Activated CD4-positive, alpha-beta memory T cell treated with anti-CD3 and anti-CD28 coated beads, Interleukin-2, amount 10 ng/mL, durations not matched to agents 7 days and 5 days (primary cell): ENCODE measurements around the gene PYGB. TPM values are rescaled to one million over a fixed set of nuclear protein-coding genes. Genes with fewer than 3 reads are reported as not detected.
A peak's percentile ranks its signal among the peaks of the same experiment; 100 is the strongest.

Source experiments
- CTCF ChIA-PET: fragments of 350-600 bp; sonication (Branson Sonifier 250); formaldehyde crosslinking; loops from one replicate; lab custom pipeline; 2021; ENCODE audit warnings: antibody characterized with exemption, inconsistent platforms; lab: Charles Lee
- POLR2A ChIA-PET: fragments of 350-600 bp; sonication (Branson Sonifier 250); formaldehyde crosslinking; loops from one replicate; lab custom pipeline; 2021; ENCODE audit warnings: antibody characterized with exemption; lab: Charles Lee
- DNase-seq: peaks from one replicate; pipeline ENCODE4 v3.0.0-alpha.2; 2020
- H3K27ac Mint-ChIP-seq: one replicate; pipeline ENCODE4 v1.8.0; 2021; ENCODE audit warnings: mild to moderate bottlenecking, mixed read lengths
- H3K27me3 Mint-ChIP-seq: one replicate; pipeline ENCODE4 v1.8.0; 2021; ENCODE audit warnings: mixed read lengths
- H3K36me3 Mint-ChIP-seq: one replicate; pipeline ENCODE4 v1.8.0; 2021; ENCODE audit warnings: low read depth, mixed read lengths
- H3K4me1 Mint-ChIP-seq: one replicate; pipeline ENCODE4 v1.8.0; 2021; ENCODE audit warnings: mixed read lengths
- H3K4me3 Mint-ChIP-seq: one replicate; pipeline ENCODE4 v1.8.0; 2021; ENCODE audit warnings: mild to moderate bottlenecking, mixed read lengths
- H3K9me3 Mint-ChIP-seq: one replicate; pipeline ENCODE4 v1.8.0; 2021; ENCODE audit warnings: mixed read lengths
- total RNA-seq, 2 experiments: library from RNA; stranded (reverse); gene quantifications; one replicate each; pipeline ENCODE4 v1.2.3, GENCODE V29; 2021

Gene PYGB
- total RNA-seq, 2 experiments from 2014 or later = 28.4 to 29.8 TPM

GRCh38 chr20:25299806-25300205, 51.9 kb downstream of the PYGB start:
- Mint-ChIP-seq H3K9me3 (no peaks in the 10 kb centered on the region), H3K4me1 (peaks cover 11% of the 10 kb centered on the region), H3K36me3 (peaks cover 6% of the 10 kb centered on the region), H3K27ac (no peak overlapping the region), H3K27me3 (no peaks in the 10 kb centered on the region), H3K4me3 (no peak overlapping the region)
- DNase-seq = no peak
- ChIA-PET CTCF (interaction anchor here (0.6 to 1.6 kb wide), 3 partner anchors 99 to 365 kb away, joined by 3 to 7 read pairs (median 5); partner anchors contain the start of gene GINS1), POLR2A (interaction anchor here (0.7 kb wide), 1 partner anchor 10 kb away, joined by 3 read pairs; no protein-coding TSS in a partner anchor)

- Mint-ChIP-seq H3K4me1 (peaks cover 11% of the 10 kb centered on the region), H3K9me3 (no peaks in the 10 kb centered on the region), H3K27me3 (no peaks in the 10 kb centered on the region), H3K4me3 (no peak overlapping the region), H3K36me3 (peaks cover 6% of the 10 kb centered on the region), H3K27ac (no peak overlapping the region)
- ChIA-PET CTCF (interaction anchor here (1.5 to 1.6 kb wide), 2 partner anchors 98 to 107 kb away, joined by 5 to 7 read pairs; partner anchors contain the start of gene GINS1), POLR2A (interaction anchor here (0.7 to 1.2 kb wide), 2 partner anchors 9 to 105 kb away, joined by 3 read pairs; partner anchors contain the start of gene ENTPD6)
- DNase-seq = no peak
These were observed 52.7 kb downstream of the PYGB start for GRCh38 chr20:25300496-25301170.

- no peak overlapping the region for H3K4me3 Mint-ChIP-seq
- no peak for DNase-seq
- no peaks in the 10 kb centered on the region for H3K9me3 Mint-ChIP-seq
- ChIA-PET POLR2A (interaction anchor here (0.6 to 1.2 kb wide), 2 partner anchors 106 to 243 kb away, joined by 3 read pairs; partner anchors contain the start of genes ACSS1 and ENTPD6), CTCF (interaction anchor here (1.6 kb wide), 1 partner anchor 98 kb away, joined by 5 read pairs; no protein-coding TSS in a partner anchor)
- H3K36me3 Mint-ChIP-seq = peaks cover 6% of the 10 kb centered on the region
- H3K4me1 Mint-ChIP-seq = peaks cover 10% of the 10 kb centered on the region
- H3K27me3 Mint-ChIP-seq = no peaks in the 10 kb centered on the region
- H3K27ac Mint-ChIP-seq = no peak overlapping the region
These were observed 53.6 kb downstream of the PYGB start for GRCh38 chr20:25301357-25301920.

GRCh38 chr20:25302596-25302995, 54.7 kb downstream of the PYGB start:
- H3K4me1 Mint-ChIP-seq = peaks cover 5% of the 10 kb centered on the region
- no peak overlapping the region for H3K27ac Mint-ChIP-seq
- H3K4me3 Mint-ChIP-seq = no peak overlapping the region
- no peak for DNase-seq
- no peaks in the 10 kb centered on the region for H3K9me3 Mint-ChIP-seq
- ChIA-PET POLR2A (no interaction called here), CTCF (no interaction called here)
- peaks cover 6% of the 10 kb centered on the region for H3K36me3 Mint-ChIP-seq
- H3K27me3 Mint-ChIP-seq = no peaks in the 10 kb centered on the region

- Mint-ChIP-seq H3K27me3 (no peaks in the 10 kb centered on the region), H3K36me3 (peaks cover 5% of the 10 kb centered on the region), H3K4me3 (no peak overlapping the region), H3K27ac (no peak overlapping the region), H3K4me1 (peaks cover 2% of the 10 kb centered on the region), H3K9me3 (no peaks in the 10 kb centered on the region)
- no peak for DNase-seq
- CTCF ChIA-PET = interaction anchor here (0.9 kb wide), 1 partner anchor 96 kb away, joined by 3 read pairs; no protein-coding TSS in a partner anchor
- POLR2A ChIA-PET = no interaction called here
These were observed 55.6 kb downstream of the PYGB start for GRCh38 chr20:25303292-25304024.

- H3K36me3 Mint-ChIP-seq = peaks cover 5% of the 10 kb centered on the region
- no peak overlapping the region for H3K4me3 Mint-ChIP-seq
- POLR2A ChIA-PET = no interaction called here
- no peak for DNase-seq
- H3K9me3 Mint-ChIP-seq = no peaks in the 10 kb centered on the region
- H3K4me1 Mint-ChIP-seq = peaks cover 4% of the 10 kb centered on the region
- H3K27ac Mint-ChIP-seq = no peak overlapping the region
- no peaks in the 10 kb centered on the region for H3K27me3 Mint-ChIP-seq
- CTCF ChIA-PET = no interaction called here
These were observed 56.2 kb downstream of the PYGB start for GRCh38 chr20:25304025-25304549.

- CTCF ChIA-PET = interaction anchor here (1.4 kb wide), 1 partner anchor 10 kb away, joined by 3 read pairs; no protein-coding TSS in a partner anchor
- POLR2A ChIA-PET = no interaction called here
- no peak overlapping the region for H3K4me3 Mint-ChIP-seq
- DNase-seq = no peak
- no peak overlapping the region for H3K27ac Mint-ChIP-seq
- no peaks in the 10 kb centered on the region for H3K27me3 Mint-ChIP-seq
- no peaks in the 10 kb centered on the region for H3K9me3 Mint-ChIP-seq
- peaks cover 5% of the 10 kb centered on the region for H3K36me3 Mint-ChIP-seq
- peaks cover 31% of the 10 kb centered on the region for H3K4me1 Mint-ChIP-seq
These were observed 59.4 kb downstream of the PYGB start for GRCh38 chr20:25306991-25307903.

- Mint-ChIP-seq H3K9me3 (no peaks in the 10 kb centered on the region), H3K4me1 (peaks cover 31% of the 10 kb centered on the region), H3K36me3 (peaks cover 5% of the 10 kb centered on the region), H3K4me3 (no peak overlapping the region), H3K27me3 (no peaks in the 10 kb centered on the region), H3K27ac (no peak overlapping the region)
- no peak for DNase-seq
- ChIA-PET CTCF (no interaction called here), POLR2A (no interaction called here)
These were observed 60.2 kb downstream of the PYGB start for GRCh38 chr20:25308083-25308491.

- CTCF ChIA-PET = interaction anchor here (3.8 kb wide), 1 partner anchor 89 kb away, joined by 22 read pairs; no protein-coding TSS in a partner anchor
- Mint-ChIP-seq H3K27me3 (no peaks in the 10 kb centered on the region), H3K27ac (peak overlapping the region; percentile 52), H3K9me3 (no peaks in the 10 kb centered on the region), H3K4me1 (peaks cover 35% of the 10 kb centered on the region), H3K36me3 (peaks cover 5% of the 10 kb centered on the region), H3K4me3 (no peak overlapping the region)
- DNase-seq = no peak
- POLR2A ChIA-PET = no interaction called here
These were observed 60.9 kb downstream of the PYGB start for GRCh38 chr20:25308671-25309394.

- no peak overlapping the region for H3K4me3 Mint-ChIP-seq
- peaks cover 5% of the 10 kb centered on the region for H3K36me3 Mint-ChIP-seq
- H3K9me3 Mint-ChIP-seq = no peaks in the 10 kb centered on the region
- ChIA-PET POLR2A (interaction anchor here (0.6 kb wide), 2 partner anchors 10 to 81 kb away, joined by 3 read pairs; partner anchors contain the start of gene ABHD12), CTCF (interaction anchor here (0.6 to 3.8 kb wide), 2 partner anchors 89 to 93 kb away, joined by 3 to 22 read pairs; no protein-coding TSS in a partner anchor)
- H3K27ac Mint-ChIP-seq = peak overlapping the region; percentile 98
- H3K4me1 Mint-ChIP-seq = peaks cover 39% of the 10 kb centered on the region
- peak; percentile 28 for DNase-seq
- H3K27me3 Mint-ChIP-seq = no peaks in the 10 kb centered on the region
These were observed 61.7 kb downstream of the PYGB start for GRCh38 chr20:25309395-25310267.
